Loucy (cell line): Measurements from ENCODE around the gene WNK1.

Experiments used
- H2AFZ ChIP-seq: fragments of 200-600 bp; sonication (generic); 2 replicates; pipeline ENCODE4 v1.6.0; 2016; ENCODE audit warnings: antibody characterized with exemption, mild to moderate bottlenecking, low read length, moderate library complexity
- H3F3A ChIP-seq: fragments of 200-600 bp; 2 replicates; pipeline ENCODE4 v1.6.0; 2016; ENCODE audit warnings: antibody characterized with exemption, low read depth, mild to moderate bottlenecking
- H3K27me3 ChIP-seq: fragments of 200-600 bp; sonication (generic); 2 replicates; pipeline ENCODE4 v1.6.1; 2014; ENCODE audit warnings: low read length, mild to moderate bottlenecking; ENCODE audit not compliant: insufficient read depth, poor library complexity, severe bottlenecking
- H3K36me3 ChIP-seq: fragments of 200-600 bp; sonication (generic); 2 replicates; pipeline ENCODE4 v1.6.1; 2016; ENCODE audit warnings: low read length; ENCODE audit not compliant: insufficient read depth
- H3K4me1 ChIP-seq: fragments of 200-600 bp; sonication (generic); 2 replicates; pipeline ENCODE4 v1.5.1; 2014; ENCODE audit warnings: low read length, mild to moderate bottlenecking; ENCODE audit not compliant: insufficient read depth, poor library complexity, severe bottlenecking
- H3K4me2 ChIP-seq: fragments of 200-600 bp; sonication (generic); 2 replicates; pipeline ENCODE4 v1.6.0; 2014; ENCODE audit warnings: antibody characterized with exemption, low read length, low read depth, mild to moderate bottlenecking; ENCODE audit not compliant: poor library complexity, severe bottlenecking
- H3K4me3 ChIP-seq: fragments of 200-600 bp; sonication (generic); 2 replicates; pipeline ENCODE4 v1.5.1; 2014; ENCODE audit warnings: low read length, mild to moderate bottlenecking, mixed read lengths; ENCODE audit not compliant: poor library complexity, severe bottlenecking
- H3K79me2 ChIP-seq: fragments of 200-600 bp; sonication (generic); 2 replicates; pipeline ENCODE4 v1.6.1; 2014; ENCODE audit warnings: low read length; ENCODE audit not compliant: insufficient read depth
- H3K9ac ChIP-seq: fragments of 200-600 bp; sonication (generic); 2 replicates; pipeline ENCODE4 v1.6.0; 2014; ENCODE audit warnings: mild to moderate bottlenecking, low read depth, low read length, moderate library complexity; ENCODE audit not compliant: poor library complexity, severe bottlenecking
- H3K9me2 ChIP-seq: fragments of 200-600 bp; sonication (generic); replicated peaks from 2 replicates; pipeline ENCODE4 v1.6.1; 2016; ENCODE audit warnings: low read depth, low read length, mixed read lengths
- H3K9me3 ChIP-seq: fragments of 200-600 bp; sonication (generic); 2 replicates; pipeline ENCODE4 v1.6.1; 2014; ENCODE audit warnings: mild to moderate bottlenecking, antibody characterized with exemption, low read length, low read depth; ENCODE audit not compliant: insufficient read depth
- H4K20me1 ChIP-seq: fragments of 200-600 bp; sonication (generic); 2 replicates; pipeline ENCODE4 v1.6.0; 2014; ENCODE audit warnings: antibody characterized with exemption, low read length, mild to moderate bottlenecking; ENCODE audit not compliant: insufficient read depth, poor library complexity, severe bottlenecking
- CTCF ChIP-seq: fragments of 200-600 bp; sonication (generic); conservative IDR thresholded peaks from 2 replicates; pipeline ENCODE4 v1.5.1; 2014; ENCODE audit warnings: mild to moderate bottlenecking, antibody characterized with exemption, low read length
- EZH2phosphoT487 ChIP-seq: fragments of 200-600 bp; IDR thresholded peaks from 2 replicates; pipeline ENCODE4 v1.6.1; 2018; ENCODE audit warnings: antibody characterized with exemption, mild to moderate bottlenecking, moderate library complexity, borderline replicate concordance

WNK1 gene

GRCh38 chr12:727321-727720 is 25.1 kb upstream of the WNK1 start:
- Histone ChIP-seq H3F3A (peaks cover 32% of the 10 kb centered on the region), H3K36me3 (no peaks in the 10 kb centered on the region), H3K4me1 (peaks cover 91% of the 10 kb centered on the region), H4K20me1 (no peaks in the 10 kb centered on the region), H2AFZ (no peak overlapping the region), H3K9me3 (peaks cover 5% of the 10 kb centered on the region; the same call in 1 of the 2 replicates), H3K4me3 (no peak overlapping the region), H3K27me3 (no peaks in the 10 kb centered on the region), H3K9me2 (no peaks in the 10 kb centered on the region), H3K9ac (peak overlapping the region; percentile 84), H3K4me2 (peak overlapping the region; percentile 91), H3K79me2 (no peaks in the 10 kb centered on the region)
- TF ChIP-seq EZH2phosphoT487 (no peak), CTCF (no peak)

- Histone ChIP-seq H3K4me2 (peak overlapping the region; percentile 91), H3F3A (peaks cover 24% of the 10 kb centered on the region), H2AFZ (no peak overlapping the region), H3K79me2 (no peaks in the 10 kb centered on the region), H3K4me3 (peak overlapping the region; percentile 67), H3K9ac (peak overlapping the region; percentile 84), H3K27me3 (no peaks in the 10 kb centered on the region), H3K9me3 (peaks cover 5% of the 10 kb centered on the region; the same call in 1 of the 2 replicates), H4K20me1 (no peaks in the 10 kb centered on the region), H3K36me3 (no peaks in the 10 kb centered on the region), H3K4me1 (peaks cover 78% of the 10 kb centered on the region), H3K9me2 (no peaks in the 10 kb centered on the region)
- TF ChIP-seq EZH2phosphoT487 (no peak), CTCF (no peak)
Measured at GRCh38 chr12:728781-729180, 23.6 kb upstream of the WNK1 start.

- no peaks in the 10 kb centered on the region for H3K9me2 ChIP-seq
- H3K9me3 ChIP-seq: peaks cover 5% of the 10 kb centered on the region; the same call in 1 of the 2 replicates
- H3K27me3 ChIP-seq: no peaks in the 10 kb centered on the region
- no peak for TF ChIP-seq CTCF
- TF ChIP-seq EZH2phosphoT487: no peak
- H3K4me1 ChIP-seq: peaks cover 74% of the 10 kb centered on the region
- no peaks in the 10 kb centered on the region for H3K36me3 ChIP-seq
- peak overlapping the region; percentile 67 for H3K4me3 ChIP-seq
- no peaks in the 10 kb centered on the region for H4K20me1 ChIP-seq
- H3F3A ChIP-seq: peaks cover 23% of the 10 kb centered on the region
- H3K79me2 ChIP-seq: no peaks in the 10 kb centered on the region
- H3K4me2 ChIP-seq: peak overlapping the region; percentile 91
- peak overlapping the region; percentile 84 for H3K9ac ChIP-seq
- no peak overlapping the region for H2AFZ ChIP-seq
Measured at GRCh38 chr12:729221-729620, 23.2 kb upstream of the WNK1 start.
